ENCODE data around the gene ZNF883.
"Not testable (repeated sequence)": the region's sequence is repeated elsewhere in the genome, so short reads cannot be mapped to it uniquely, and the experiment has no call there.

The ZNF883 gene

DNA sequence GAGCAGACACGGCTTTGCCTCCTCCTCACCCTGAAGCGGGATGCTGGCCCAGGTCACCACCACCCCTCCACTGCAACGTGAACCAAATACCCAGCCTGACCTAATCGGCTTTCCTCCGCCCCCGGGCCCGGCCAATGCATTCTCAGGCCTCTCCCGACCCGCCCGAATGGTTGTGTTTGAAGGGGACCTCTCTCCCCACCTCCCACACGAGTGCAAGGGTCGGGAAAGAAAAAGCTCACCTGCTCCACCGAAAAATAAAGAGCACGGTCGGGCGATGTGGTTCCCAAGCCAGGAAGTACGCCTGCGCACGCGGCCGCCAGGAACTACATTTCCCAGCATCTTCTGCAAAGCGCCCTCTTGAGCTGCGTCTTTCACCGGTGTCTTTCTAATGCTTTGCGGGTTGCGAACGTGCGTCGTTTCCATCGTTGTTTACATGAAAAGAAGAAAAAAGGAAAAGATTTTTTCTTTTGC lies at the start of gene ZNF883:
TSS of gene ZNF883 (minus strand) at position 282 of the 471 bp plus-strand sequence.
- Histone ChIP-seq H3K36me3 (ENCODE audit: control insufficient read depth in 1 of 2, insufficient read depth in 2 of 2, low read length in 2 of 2) (no peaks in the 10 kb centered on the region), H3K4me1 (ENCODE audit: control insufficient read depth in 1 of 2, insufficient read depth in 2 of 2, low read length in 2 of 2) (no peaks in the 10 kb centered on the region), H3K4me3 (ENCODE audit: low read depth in 1 of 2, low read length in 2 of 2) (peak within 1 kb of the TSS in 1 of 2 donors; percentile 32), H3K9me3 (ENCODE audit: control insufficient read depth in 1 of 2, low read length in 2 of 2) (peaks cover 4 to 11% of the 10 kb centered on the region in 2 donors), H3K27me3 (ENCODE audit: control insufficient read depth in 1 of 2, insufficient read depth in 2 of 2, low read length in 2 of 2) (peaks cover 3% of the 10 kb centered on the region in 2 donors), H3K9ac (ENCODE audit: low read depth in 1 of 2, low read length in 2 of 2) (no peak within 1 kb of the TSS), H3K27ac (ENCODE audit: low read depth, low read length) (no peak within 1 kb of the TSS)

- H3K4me3 ChIP-seq (ENCODE audit: low read depth in 1 of 2, low read length in 2 of 2); H3K27me3 ChIP-seq (ENCODE audit: control insufficient read depth in 1 of 2, insufficient read depth in 2 of 2, low read length in 2 of 2): not testable (repeated sequence)
- H3K9me3 ChIP-seq (ENCODE audit: control insufficient read depth in 1 of 2, low read length in 2 of 2), result peaks cover 16 to 17% of the 10 kb centered on the region in 2 donors
Measured at GRCh38 chr9:113061072-113061850, 49.3 kb upstream of the ZNF883 start.

DNA sequence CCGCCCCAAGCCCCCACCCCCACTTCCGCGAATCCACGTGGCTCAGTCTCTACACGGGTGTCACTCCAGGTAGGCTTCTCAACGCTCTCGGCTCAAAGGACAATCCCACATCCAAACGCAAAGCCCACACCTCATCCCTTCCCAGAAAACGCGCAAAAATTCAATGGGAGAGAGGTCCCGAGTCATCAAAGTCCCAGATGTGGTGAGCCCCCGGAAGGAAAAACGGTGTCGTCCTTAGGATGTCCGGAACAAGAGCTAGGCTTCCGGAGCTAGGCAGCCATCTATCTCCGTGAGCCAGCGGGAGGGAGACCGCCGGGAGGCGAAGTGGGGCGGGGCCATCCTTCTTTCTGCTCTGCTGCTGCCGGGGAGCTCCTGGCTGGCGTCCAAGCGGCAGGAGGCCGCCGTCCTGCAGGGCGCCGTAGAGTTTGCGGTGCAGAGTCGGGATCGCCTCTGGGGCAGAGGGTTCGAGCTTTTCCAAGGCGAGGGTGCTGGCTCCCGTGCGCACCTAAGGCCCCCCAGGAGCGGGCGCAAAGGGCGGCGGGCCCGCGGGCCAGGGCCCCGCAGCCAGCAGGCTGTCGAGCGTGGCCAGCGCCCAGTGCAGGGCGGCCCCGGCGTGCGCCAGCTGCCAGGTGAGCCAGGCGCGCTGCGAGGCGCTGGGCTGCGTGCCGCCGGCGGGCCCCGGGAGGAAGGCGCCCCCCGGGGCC lies 47.7 kb upstream of the ZNF883 start:
- not testable (repeated sequence) for H3K36me3 ChIP-seq (ENCODE audit: control insufficient read depth in 1 of 2, insufficient read depth in 2 of 2, low read length in 2 of 2); H3K27me3 ChIP-seq (ENCODE audit: control insufficient read depth in 1 of 2, insufficient read depth in 2 of 2, low read length in 2 of 2); H3K4me3 ChIP-seq (ENCODE audit: low read depth in 1 of 2, low read length in 2 of 2); H3K9ac ChIP-seq (ENCODE audit: low read depth in 1 of 2, low read length in 2 of 2); H3K27ac ChIP-seq (ENCODE audit: low read depth, low read length); H3K4me1 ChIP-seq (ENCODE audit: control insufficient read depth in 1 of 2, insufficient read depth in 2 of 2, low read length in 2 of 2)
- H3K9me3 ChIP-seq (ENCODE audit: control insufficient read depth in 1 of 2, low read length in 2 of 2), result peaks cover 22 to 28% of the 10 kb centered on the region in 2 donors

More at GRCh38 chr9:113061072-113061850, 49.3 kb upstream of the ZNF883 start:
- not testable (repeated sequence) for H3K27ac ChIP-seq (ENCODE audit: low read depth, low read length); H3K36me3 ChIP-seq (ENCODE audit: control insufficient read depth in 1 of 2, insufficient read depth in 2 of 2, low read length in 2 of 2); H3K9ac ChIP-seq (ENCODE audit: low read depth in 1 of 2, low read length in 2 of 2); H3K4me1 ChIP-seq (ENCODE audit: control insufficient read depth in 1 of 2, insufficient read depth in 2 of 2, low read length in 2 of 2)

DNA sequence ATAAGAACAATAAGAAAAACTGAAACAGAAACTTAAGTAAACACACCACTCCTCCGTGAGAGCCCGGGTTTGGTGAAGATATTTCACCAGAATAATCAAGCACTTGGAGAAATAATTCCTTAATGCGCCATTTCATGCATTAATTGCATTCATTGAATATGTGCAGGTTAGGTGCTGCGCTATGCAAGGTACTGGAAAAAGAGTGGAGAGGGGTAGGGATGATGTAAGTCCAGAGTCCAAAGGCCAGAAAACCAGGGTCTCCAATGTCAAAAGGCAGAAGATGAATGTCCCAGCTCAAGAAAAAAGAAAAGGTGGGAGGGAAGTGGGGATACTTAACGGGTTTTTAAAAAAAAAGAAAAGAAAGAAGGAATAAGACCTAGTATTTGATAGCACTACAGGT lies 45.2 kb upstream of the ZNF883 start:
- Histone ChIP-seq H3K4me1 (ENCODE audit: control insufficient read depth in 1 of 2, insufficient read depth in 2 of 2, low read length in 2 of 2) (no peaks in the 10 kb centered on the region), H3K27ac (ENCODE audit: low read depth, low read length) (no peak overlapping the region), H3K4me3 (ENCODE audit: low read depth in 1 of 2, low read length in 2 of 2) (peak overlapping the region; percentile 73 to 83), H3K9ac (ENCODE audit: low read depth in 1 of 2, low read length in 2 of 2) (no peak overlapping the region), H3K27me3 (ENCODE audit: control insufficient read depth in 1 of 2, insufficient read depth in 2 of 2, low read length in 2 of 2) (peaks cover 0 to 5% of the 10 kb centered on the region in 2 donors), H3K36me3 (ENCODE audit: control insufficient read depth in 1 of 2, insufficient read depth in 2 of 2, low read length in 2 of 2) (no peaks in the 10 kb centered on the region), H3K9me3 (ENCODE audit: control insufficient read depth in 1 of 2, low read length in 2 of 2) (peaks cover 17 to 46% of the 10 kb centered on the region in 2 donors)

DNA sequence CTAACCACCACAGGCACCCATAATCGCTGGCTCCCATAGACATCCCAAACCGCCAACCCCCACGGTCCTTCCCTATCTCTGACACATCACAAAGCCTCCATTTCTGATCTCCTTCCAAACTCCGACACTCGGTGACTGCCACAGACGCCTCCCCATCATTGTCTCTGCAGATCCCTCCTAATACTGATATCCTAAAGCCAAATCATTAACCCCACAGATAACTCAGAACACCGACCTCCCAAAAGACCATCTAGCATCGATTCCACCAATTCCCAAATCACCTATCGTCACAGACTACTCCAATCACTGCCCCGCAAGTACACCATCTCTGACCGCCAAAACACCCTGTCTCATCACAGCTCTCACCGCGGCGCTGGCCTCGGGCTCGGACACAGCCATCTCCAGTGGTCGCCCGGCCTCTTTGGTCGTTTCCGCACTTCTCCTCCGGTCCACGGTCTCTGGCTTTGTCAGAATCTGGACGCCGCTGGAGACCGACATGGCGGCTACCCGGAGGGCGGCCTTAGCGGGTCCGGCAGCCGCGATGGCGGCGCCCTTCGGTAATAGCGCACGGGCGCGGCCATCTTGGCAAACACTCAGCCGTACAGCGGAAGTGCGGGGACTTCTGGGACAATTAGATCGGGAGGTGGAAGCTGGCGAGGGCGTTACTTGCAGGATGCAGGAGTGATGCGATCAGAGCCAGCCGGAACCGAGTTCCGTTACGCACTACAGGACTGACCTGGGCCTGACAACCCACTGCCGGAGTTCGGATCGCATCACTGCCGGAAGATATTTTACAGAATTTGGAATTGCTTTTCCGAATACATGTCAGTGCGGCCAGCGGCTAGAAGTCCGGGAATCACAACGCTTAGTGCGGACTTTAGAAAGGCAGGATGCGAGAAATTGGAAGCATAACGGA lies 44.5 kb upstream of the ZNF883 start, which contains the start of gene ZFP37:
TSS of gene ZFP37 (minus strand) at position 534 of the 916 bp plus-strand sequence. CDS start at position 498, 36 bp downstream.
- Histone ChIP-seq H3K36me3 (ENCODE audit: control insufficient read depth in 1 of 2, insufficient read depth in 2 of 2, low read length in 2 of 2) (no peaks in the 10 kb centered on the region), H3K27ac (ENCODE audit: low read depth, low read length) (no peak within 1 kb of the TSS), H3K9ac (ENCODE audit: low read depth in 1 of 2, low read length in 2 of 2) (peak within 1 kb of the TSS; percentile 21 to 24), H3K4me1 (ENCODE audit: control insufficient read depth in 1 of 2, insufficient read depth in 2 of 2, low read length in 2 of 2) (no peaks in the 10 kb centered on the region), H3K9me3 (ENCODE audit: control insufficient read depth in 1 of 2, low read length in 2 of 2) (peaks cover 20 to 53% of the 10 kb centered on the region in 2 donors), H3K27me3 (ENCODE audit: control insufficient read depth in 1 of 2, insufficient read depth in 2 of 2, low read length in 2 of 2) (peaks cover 0 to 3% of the 10 kb centered on the region in 2 donors), H3K4me3 (ENCODE audit: low read depth in 1 of 2, low read length in 2 of 2) (peak within 1 kb of the TSS; percentile 73 to 83)

DNA sequence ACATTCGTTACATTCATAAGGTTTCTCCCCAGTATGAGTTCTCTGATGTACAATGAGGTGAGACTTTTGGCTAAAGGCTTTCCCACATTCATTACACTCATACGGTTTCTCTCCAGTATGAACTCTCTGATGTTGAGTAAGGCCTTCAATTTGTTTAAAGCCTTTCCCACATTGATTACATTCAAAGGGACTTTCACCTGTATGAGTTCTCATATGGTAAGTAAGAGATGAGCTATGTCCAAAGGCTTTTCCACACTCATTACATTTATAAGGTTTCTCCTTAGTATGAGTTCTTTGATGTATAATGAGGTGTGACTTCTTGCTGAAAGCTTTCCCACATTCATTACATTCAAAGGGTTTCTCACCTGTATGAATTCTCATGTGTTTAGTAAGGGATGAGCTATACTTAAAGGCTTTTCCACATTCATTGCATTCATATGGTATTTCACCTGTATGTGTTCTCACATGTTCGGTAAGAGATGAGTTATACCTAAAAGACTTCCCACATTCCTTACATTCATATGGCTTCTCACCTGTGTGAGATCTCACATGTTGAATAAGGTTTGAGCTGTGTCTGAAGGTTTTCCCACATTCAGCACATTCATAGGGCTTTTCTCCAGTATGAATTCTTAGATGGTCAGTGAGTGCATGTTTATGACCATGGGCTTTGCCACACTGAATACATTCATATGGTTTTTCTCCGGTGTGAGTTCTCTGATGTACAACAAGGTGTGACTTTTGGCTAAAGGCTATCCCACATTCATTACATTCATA lies 31.1 kb upstream of the ZNF883 start:
- peaks cover 6 to 12% of the 10 kb centered on the region in 2 donors for H3K36me3 ChIP-seq (ENCODE audit: control insufficient read depth in 1 of 2, insufficient read depth in 2 of 2, low read length in 2 of 2)
- peaks cover 66 to 87% of the 10 kb centered on the region in 2 donors for H3K9me3 ChIP-seq (ENCODE audit: control insufficient read depth in 1 of 2, low read length in 2 of 2)
- H3K27ac ChIP-seq (ENCODE audit: low read depth, low read length), result no peak overlapping the region
- H3K4me1 ChIP-seq (ENCODE audit: control insufficient read depth in 1 of 2, insufficient read depth in 2 of 2, low read length in 2 of 2), result no peaks in the 10 kb centered on the region
- no peak overlapping the region for H3K9ac ChIP-seq (ENCODE audit: low read depth in 1 of 2, low read length in 2 of 2)
- H3K27me3 ChIP-seq (ENCODE audit: control insufficient read depth in 1 of 2, insufficient read depth in 2 of 2, low read length in 2 of 2), result no peaks in the 10 kb centered on the region
- H3K4me3 ChIP-seq (ENCODE audit: low read depth in 1 of 2, low read length in 2 of 2), result peak overlapping the region in 1 of 2 donors; percentile 24

DNA sequence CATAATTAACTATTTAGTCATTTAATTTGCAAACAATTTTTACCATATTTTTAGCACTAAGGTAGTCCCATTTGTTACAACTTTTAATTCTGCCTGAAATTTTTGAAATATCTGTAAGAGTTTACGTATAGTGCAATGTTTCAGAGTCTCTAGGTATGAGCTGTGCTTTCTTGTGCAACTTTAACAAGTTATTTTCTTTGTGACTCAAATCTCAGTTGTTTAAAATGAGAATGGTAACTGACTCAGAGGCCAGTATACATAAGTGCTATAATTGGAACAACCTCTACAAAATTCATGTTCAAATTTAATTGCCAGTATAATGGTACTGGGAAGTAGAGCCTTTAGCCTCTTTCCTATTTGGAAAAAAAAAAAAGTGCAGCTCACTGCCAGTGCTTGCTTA lies 14.2 kb upstream of the ZNF883 start:
- Histone ChIP-seq H3K9me3 (ENCODE audit: control insufficient read depth in 1 of 2, low read length in 2 of 2) (peaks cover 24 to 26% of the 10 kb centered on the region in 2 donors), H3K27me3 (ENCODE audit: control insufficient read depth in 1 of 2, insufficient read depth in 2 of 2, low read length in 2 of 2) (no peaks in the 10 kb centered on the region), H3K36me3 (ENCODE audit: control insufficient read depth in 1 of 2, insufficient read depth in 2 of 2, low read length in 2 of 2) (no peaks in the 10 kb centered on the region), H3K4me3 (ENCODE audit: low read depth in 1 of 2, low read length in 2 of 2) (no peak overlapping the region), H3K4me1 (ENCODE audit: control insufficient read depth in 1 of 2, insufficient read depth in 2 of 2, low read length in 2 of 2) (no peaks in the 10 kb centered on the region), H3K27ac (ENCODE audit: low read depth, low read length) (no peak overlapping the region), H3K9ac (ENCODE audit: low read depth in 1 of 2, low read length in 2 of 2) (no peak overlapping the region)

DNA sequence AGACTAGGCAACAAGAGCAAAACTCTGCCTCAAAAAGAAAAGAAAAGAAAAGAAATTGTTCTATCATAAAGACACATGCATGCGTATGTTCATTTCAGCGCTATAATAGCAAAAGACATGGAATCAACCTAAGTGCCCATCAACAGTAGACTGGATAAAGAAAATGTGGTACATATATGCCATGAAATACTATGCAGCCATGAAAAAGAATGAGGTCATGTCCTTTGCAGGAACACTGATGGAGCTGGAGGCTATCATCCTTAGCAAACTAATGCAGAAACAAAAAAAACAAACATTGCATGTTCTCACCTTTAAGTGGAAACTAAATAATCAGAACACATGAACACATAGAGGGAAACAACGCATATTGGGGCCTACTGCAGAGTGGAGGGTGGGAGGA lies 6.3 kb upstream of the ZNF883 start:
- Histone ChIP-seq H3K9me3 (ENCODE audit: control insufficient read depth in 1 of 2, low read length in 2 of 2) (peaks cover 13 to 25% of the 10 kb centered on the region in 2 donors), H3K36me3 (ENCODE audit: control insufficient read depth in 1 of 2, insufficient read depth in 2 of 2, low read length in 2 of 2) (no peaks in the 10 kb centered on the region), H3K27me3 (ENCODE audit: control insufficient read depth in 1 of 2, insufficient read depth in 2 of 2, low read length in 2 of 2) (no peaks in the 10 kb centered on the region), H3K27ac (ENCODE audit: low read depth, low read length) (no peak overlapping the region), H3K4me1 (ENCODE audit: control insufficient read depth in 1 of 2, insufficient read depth in 2 of 2, low read length in 2 of 2) (no peaks in the 10 kb centered on the region), H3K4me3 (ENCODE audit: low read depth in 1 of 2, low read length in 2 of 2) (no peak overlapping the region), H3K9ac (ENCODE audit: low read depth in 1 of 2, low read length in 2 of 2) (no peak overlapping the region)

- H3K9ac ChIP-seq (ENCODE audit: low read depth in 1 of 2, low read length in 2 of 2), result no peak overlapping the region
- H3K9me3 ChIP-seq (ENCODE audit: control insufficient read depth in 1 of 2, low read length in 2 of 2), result peaks cover 4 to 13% of the 10 kb centered on the region in 2 donors
- no peaks in the 10 kb centered on the region for H3K4me1 ChIP-seq (ENCODE audit: control insufficient read depth in 1 of 2, insufficient read depth in 2 of 2, low read length in 2 of 2)
- no peaks in the 10 kb centered on the region for H3K36me3 ChIP-seq (ENCODE audit: control insufficient read depth in 1 of 2, insufficient read depth in 2 of 2, low read length in 2 of 2)
- no peak overlapping the region for H3K4me3 ChIP-seq (ENCODE audit: low read depth in 1 of 2, low read length in 2 of 2)
- peaks cover 3% of the 10 kb centered on the region in 2 donors for H3K27me3 ChIP-seq (ENCODE audit: control insufficient read depth in 1 of 2, insufficient read depth in 2 of 2, low read length in 2 of 2)
- no peak overlapping the region for H3K27ac ChIP-seq (ENCODE audit: low read depth, low read length)
Measured at GRCh38 chr9:113012492-113012891, 500 bp upstream of the ZNF883 start.
